HepG2 (cell line): ENCODE data around the gene CHRNB2.

ENCODE experiments used
- BHLHE40 ChIP-seq: IDR thresholded peaks from 2 replicates; pipeline ENCODE4 v1.6.1; 2011; ENCODE audit warnings: low read length, improper control_type of control experiment
- FOXK2 ChIP-seq: fragments of 450-650 bp; IDR thresholded peaks from 2 replicates; pipeline ENCODE4 v1.6.1; 2016
- HDAC2 ChIP-seq: sonication (generic); formaldehyde crosslinking; IDR thresholded peaks from 2 replicates; pipeline ENCODE4 v1.4.0; 2020; ENCODE audit warnings: missing genetic modification reagents
- JUND ChIP-seq: sonication (generic); formaldehyde crosslinking; IDR thresholded peaks from 2 replicates; pipeline ENCODE4 v1.8.0; 2022; ENCODE audit warnings: mild to moderate bottlenecking, missing genetic modification reagents
- KLF13 ChIP-seq: sonication (generic); formaldehyde crosslinking; IDR thresholded peaks from 2 replicates; pipeline ENCODE4 v1.4.0; 2020; ENCODE audit warnings: mild to moderate bottlenecking, missing genetic modification reagents
- RELA ChIP-seq: sonication (generic); formaldehyde crosslinking; IDR thresholded peaks from 2 replicates; pipeline ENCODE4 v1.4.0; 2020; ENCODE audit warnings: missing genetic modification reagents
- RXRA ChIP-seq: sonication (generic); formaldehyde crosslinking; IDR thresholded peaks from 2 replicates; pipeline ENCODE4 v1.5.1; 2020; ENCODE audit warnings: missing genetic modification reagents
- SIN3A ChIP-seq: IDR thresholded peaks from 2 replicates; pipeline ENCODE4 v1.6.1; 2011; ENCODE audit warnings: low read depth, mild to moderate bottlenecking, control low read depth, low read length, borderline replicate concordance
- TCF7L2 ChIP-seq: IDR thresholded peaks from 2 replicates; pipeline ENCODE4 v1.6.1; 2011; ENCODE audit warnings: mild to moderate bottlenecking, low read depth, low read length, moderate library complexity
- ZFP36 ChIP-seq: fragments of 150-350 bp; IDR thresholded peaks from 2 replicates; pipeline ENCODE4 v1.6.1; 2018; ENCODE audit warnings: borderline replicate concordance, low read length, low read depth; ENCODE audit not compliant: partially characterized antibody
- ZNF264 ChIP-seq: sonication (generic); formaldehyde crosslinking; IDR thresholded peaks from 2 replicates; pipeline ENCODE4 v1.4.0; 2020; ENCODE audit warnings: missing genetic modification reagents
- ZNF292 ChIP-seq: sonication (generic); formaldehyde crosslinking; IDR thresholded peaks from 2 replicates; pipeline ENCODE4 v1.8.1; 2022; ENCODE audit warnings: mild to moderate bottlenecking, low read depth, missing genetic modification reagents, borderline replicate concordance
- TF ChIP-seq, protein P1 (sequence below): sonication (generic); formaldehyde crosslinking; IDR thresholded peaks from 2 replicates; pipeline ENCODE4 v1.4.0; 2020; ENCODE audit warnings: mild to moderate bottlenecking, missing genetic modification reagents, borderline replicate concordance

- TF ChIP-seq SIN3A (no peak), RXRA (CRISPR knock-in tag) (no peak), ZFP36 (no peak), HDAC2 (no peak), RELA (no peak), JUND (CRISPR knock-in tag) (no peak), ZNF292 (CRISPR knock-in tag) (no peak), BHLHE40 (no peak), KLF13 (CRISPR knock-in tag) (no peak), TCF7L2 (no peak), FOXK2 (no peak), ZNF264 (no peak)
- TF ChIP-seq, protein P1, sequence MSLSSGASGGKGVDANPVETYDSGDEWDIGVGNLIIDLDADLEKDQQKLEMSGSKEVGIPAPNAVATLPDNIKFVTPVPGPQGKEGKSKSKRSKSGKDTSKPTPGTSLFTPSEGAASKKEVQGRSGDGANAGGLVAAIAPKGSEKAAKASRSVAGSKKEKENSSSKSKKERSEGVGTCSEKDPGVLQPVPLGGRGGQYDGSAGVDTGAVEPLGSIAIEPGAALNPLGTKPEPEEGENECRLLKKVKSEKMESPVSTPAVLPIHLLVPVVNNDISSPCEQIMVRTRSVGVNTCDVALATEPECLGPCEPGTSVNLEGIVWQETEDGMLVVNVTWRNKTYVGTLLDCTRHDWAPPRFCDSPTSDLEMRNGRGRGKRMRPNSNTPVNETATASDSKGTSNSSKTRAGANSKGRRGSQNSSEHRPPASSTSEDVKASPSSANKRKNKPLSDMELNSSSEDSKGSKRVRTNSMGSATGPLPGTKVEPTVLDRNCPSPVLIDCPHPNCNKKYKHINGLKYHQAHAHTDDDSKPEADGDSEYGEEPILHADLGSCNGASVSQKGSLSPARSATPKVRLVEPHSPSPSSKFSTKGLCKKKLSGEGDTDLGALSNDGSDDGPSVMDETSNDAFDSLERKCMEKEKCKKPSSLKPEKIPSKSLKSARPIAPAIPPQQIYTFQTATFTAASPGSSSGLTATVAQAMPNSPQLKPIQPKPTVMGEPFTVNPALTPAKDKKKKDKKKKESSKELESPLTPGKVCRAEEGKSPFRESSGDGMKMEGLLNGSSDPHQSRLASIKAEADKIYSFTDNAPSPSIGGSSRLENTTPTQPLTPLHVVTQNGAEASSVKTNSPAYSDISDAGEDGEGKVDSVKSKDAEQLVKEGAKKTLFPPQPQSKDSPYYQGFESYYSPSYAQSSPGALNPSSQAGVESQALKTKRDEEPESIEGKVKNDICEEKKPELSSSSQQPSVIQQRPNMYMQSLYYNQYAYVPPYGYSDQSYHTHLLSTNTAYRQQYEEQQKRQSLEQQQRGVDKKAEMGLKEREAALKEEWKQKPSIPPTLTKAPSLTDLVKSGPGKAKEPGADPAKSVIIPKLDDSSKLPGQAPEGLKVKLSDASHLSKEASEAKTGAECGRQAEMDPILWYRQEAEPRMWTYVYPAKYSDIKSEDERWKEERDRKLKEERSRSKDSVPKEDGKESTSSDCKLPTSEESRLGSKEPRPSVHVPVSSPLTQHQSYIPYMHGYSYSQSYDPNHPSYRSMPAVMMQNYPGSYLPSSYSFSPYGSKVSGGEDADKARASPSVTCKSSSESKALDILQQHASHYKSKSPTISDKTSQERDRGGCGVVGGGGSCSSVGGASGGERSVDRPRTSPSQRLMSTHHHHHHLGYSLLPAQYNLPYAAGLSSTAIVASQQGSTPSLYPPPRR (CRISPR knock-in tag), result no peak
Observed at GRCh38 chr1:154609398-154610380, 42.1 kb downstream of the CHRNB2 start.
